ENCODE data around the gene NMRK2. TPM values are rescaled to one million over a fixed set of nuclear protein-coding genes. Genes with fewer than 3 reads are reported as not detected.

Gene NMRK2
- total RNA-seq, 4 donors from 2014 or later = 0.67 TPM; not detected in 3

GRCh38 chr19:3904233-3904632 is 28.6 kb upstream of the NMRK2 start:
- no peak overlapping the region for H3K4me3 ChIP-seq
- no peaks in the 10 kb centered on the region for H3K4me1 ChIP-seq
- no peaks in the 10 kb centered on the region for H3K27me3 ChIP-seq
- H3K9me3 ChIP-seq = no peaks in the 10 kb centered on the region
- TF ChIP-seq POLR2A (IDR thresholded peaks at IDR 0.05) (no peak), CTCF (IDR thresholded peaks at IDR 0.05) (no peak)
- H3K27ac ChIP-seq = no peak overlapping the region
- intact Hi-C loops (cut with DNase I; ENCODE audit: low total_unique reads) = no loop called here
- no peak for DNase-seq
- no peaks in the 10 kb centered on the region for H3K36me3 ChIP-seq

- no peaks in the 10 kb centered on the region for H3K27me3 ChIP-seq
- H3K4me3 ChIP-seq = no peak overlapping the region
- DNase-seq = no peak
- no peaks in the 10 kb centered on the region for H3K9me3 ChIP-seq
- no peaks in the 10 kb centered on the region for H3K4me1 ChIP-seq
- H3K36me3 ChIP-seq = no peaks in the 10 kb centered on the region
- no peak for TF ChIP-seq POLR2A (IDR thresholded peaks at IDR 0.05)
- no peak for TF ChIP-seq CTCF (IDR thresholded peaks at IDR 0.05)
- intact Hi-C loops (cut with DNase I; ENCODE audit: low total_unique reads) = no loop called here
- no peak overlapping the region for H3K27ac ChIP-seq
Observed at GRCh38 chr19:3907626-3908265, 25.1 kb upstream of the NMRK2 start.

GRCh38 chr19:3908266-3909054 is 24.4 kb upstream of the NMRK2 start:
- no peaks in the 10 kb centered on the region for H3K27me3 ChIP-seq
- no peak overlapping the region for H3K4me3 ChIP-seq
- TF ChIP-seq CTCF (IDR thresholded peaks at IDR 0.05) (no peak), POLR2A (IDR thresholded peaks at IDR 0.05) (no peak)
- no peak overlapping the region for H3K27ac ChIP-seq
- intact Hi-C loops (cut with DNase I; ENCODE audit: low total_unique reads) = no loop called here
- no peaks in the 10 kb centered on the region for H3K36me3 ChIP-seq
- DNase-seq = no peak
- no peaks in the 10 kb centered on the region for H3K4me1 ChIP-seq
- no peaks in the 10 kb centered on the region for H3K9me3 ChIP-seq

GRCh38 chr19:3910105-3910504 is 22.8 kb upstream of the NMRK2 start:
- intact Hi-C loops (cut with DNase I; ENCODE audit: low total_unique reads) = no loop called here
- Histone ChIP-seq H3K27ac (no peak overlapping the region), H3K27me3 (no peaks in the 10 kb centered on the region), H3K4me3 (no peak overlapping the region), H3K36me3 (no peaks in the 10 kb centered on the region), H3K4me1 (no peaks in the 10 kb centered on the region), H3K9me3 (no peaks in the 10 kb centered on the region)
- TF ChIP-seq POLR2A (IDR thresholded peaks at IDR 0.05) = no peak
- no peak for TF ChIP-seq CTCF (IDR thresholded peaks at IDR 0.05)
- no peak for DNase-seq

- intact Hi-C loops (cut with DNase I; ENCODE audit: low total_unique reads) = no loop called here
- TF ChIP-seq CTCF (IDR thresholded peaks at IDR 0.05) (no peak), POLR2A (IDR thresholded peaks at IDR 0.05) (no peak)
- no peak overlapping the region for H3K27ac ChIP-seq
- DNase-seq = no peak
- H3K4me3 ChIP-seq = no peak overlapping the region
- no peaks in the 10 kb centered on the region for H3K27me3 ChIP-seq
- no peaks in the 10 kb centered on the region for H3K9me3 ChIP-seq
- no peaks in the 10 kb centered on the region for H3K4me1 ChIP-seq
- H3K36me3 ChIP-seq = no peaks in the 10 kb centered on the region
Observed at GRCh38 chr19:3914199-3914598, 18.7 kb upstream of the NMRK2 start.

All from uterus (tissue), 4 donors.